Endodermal cell (in vitro differentiated cells): ENCODE results near the gene FCHO1. TPM values are rescaled to one million over a fixed set of nuclear protein-coding genes. Genes with fewer than 3 reads are reported as not detected.
A peak's percentile ranks its signal among the peaks of the same experiment; 100 is the strongest.

Experiments used
- DNase-seq: peaks from one replicate; pipeline ENCODE4 v3.0.0-alpha.2; 2017
- H3K27ac ChIP-seq: 2 replicates; pipeline ENCODE4 v1.5.1; 2013; ENCODE audit warnings: mild to moderate bottlenecking, low read depth, low read length, moderate library complexity
- H3K27me3 ChIP-seq: 2 replicates; pipeline ENCODE4 v1.6.1; 2013; ENCODE audit warnings: mild to moderate bottlenecking, low read length, moderate library complexity; ENCODE audit not compliant: insufficient read depth, control insufficient read depth, poor library complexity, severe bottlenecking
- H3K36me3 ChIP-seq: 2 replicates; pipeline ENCODE4 v1.7.0; 2013; ENCODE audit warnings: mild to moderate bottlenecking, low read length, moderate library complexity; ENCODE audit not compliant: control insufficient read depth, insufficient read depth
- H3K4me1 ChIP-seq: one replicate; pipeline ENCODE4 v1.7.0; 2013; ENCODE audit warnings: low read length; ENCODE audit not compliant: control insufficient read depth, insufficient read depth
- H3K4me3 ChIP-seq: 2 replicates; pipeline ENCODE4 v1.5.1; 2013; ENCODE audit warnings: mild to moderate bottlenecking, low read length, moderate library complexity
- H3K9ac ChIP-seq: 2 replicates; pipeline ENCODE4 v1.6.1; 2013; ENCODE audit warnings: mild to moderate bottlenecking, low read length, moderate library complexity; ENCODE audit not compliant: poor library complexity, severe bottlenecking; ENCODE audit errors: extremely low read depth
- H3K9me3 ChIP-seq: 2 replicates; pipeline ENCODE4 v1.6.1; 2013; ENCODE audit warnings: mild to moderate bottlenecking, low read length, moderate library complexity; ENCODE audit not compliant: control insufficient read depth
- H3K27ac Mint-ChIP-seq: 2 replicates; pipeline ENCODE4 v1.8.0; 2020; ENCODE audit warnings: mixed read lengths
- H3K27me3 Mint-ChIP-seq: 2 replicates; pipeline ENCODE4 v1.8.0; 2021; ENCODE audit warnings: mild to moderate bottlenecking, mixed read lengths; ENCODE audit not compliant: insufficient read depth
- H3K36me3 Mint-ChIP-seq: 2 replicates; pipeline ENCODE4 v1.8.0; 2020; ENCODE audit warnings: low read depth, mixed read lengths
- H3K4me1 Mint-ChIP-seq: 2 replicates; pipeline ENCODE4 v1.8.0; 2020; ENCODE audit warnings: mixed read lengths
- H3K4me3 Mint-ChIP-seq: 2 replicates; pipeline ENCODE4 v1.8.0; 2020; ENCODE audit warnings: mild to moderate bottlenecking, moderate library complexity, mixed read lengths
- H3K9me3 Mint-ChIP-seq: 2 replicates; pipeline ENCODE4 v1.8.0; 2020; ENCODE audit warnings: mild to moderate bottlenecking, mixed read lengths
- WGBS, 2 experiments: methylation state at CpG; one replicate each; pipeline versions ENCODE4 v1.1.5 to v1.1.7; 2013; ENCODE audit warnings: missing lambda C conversion rate in 2 of 2, mixed read lengths in 1 of 2; ENCODE audit not compliant: insufficient coverage in 1 of 2, insufficient read length in 1 of 2; 5-methylcytosine and 5-hydroxymethylcytosine counted together
- total RNA-seq, 2 donors: library from RNA; stranded (reverse); fragmentation: NEBNext Ultra II Directional in 1 of 2; extraction: Animal tissue kit (Norgen Biotek cat#: 25700) in 1 of 2; gene quantifications; 2 replicates in 1 of 2; 3 replicates in 1 of 2; pipeline ENCODE4 v1.2.1, GENCODE V29; 2021
- TF ChIP-seq, protein P1 (sequence below): fragments of 200-600 bp; sonication (generic); conservative IDR thresholded peaks from 2 replicates; pipeline ENCODE4 v1.5.0; 2021; ENCODE audit warnings: antibody characterized with exemption, mild to moderate bottlenecking

FCHO1 gene
- total RNA-seq, 2 donors from 2014 or later: 8.5 to 10.2 TPM

DNA sequence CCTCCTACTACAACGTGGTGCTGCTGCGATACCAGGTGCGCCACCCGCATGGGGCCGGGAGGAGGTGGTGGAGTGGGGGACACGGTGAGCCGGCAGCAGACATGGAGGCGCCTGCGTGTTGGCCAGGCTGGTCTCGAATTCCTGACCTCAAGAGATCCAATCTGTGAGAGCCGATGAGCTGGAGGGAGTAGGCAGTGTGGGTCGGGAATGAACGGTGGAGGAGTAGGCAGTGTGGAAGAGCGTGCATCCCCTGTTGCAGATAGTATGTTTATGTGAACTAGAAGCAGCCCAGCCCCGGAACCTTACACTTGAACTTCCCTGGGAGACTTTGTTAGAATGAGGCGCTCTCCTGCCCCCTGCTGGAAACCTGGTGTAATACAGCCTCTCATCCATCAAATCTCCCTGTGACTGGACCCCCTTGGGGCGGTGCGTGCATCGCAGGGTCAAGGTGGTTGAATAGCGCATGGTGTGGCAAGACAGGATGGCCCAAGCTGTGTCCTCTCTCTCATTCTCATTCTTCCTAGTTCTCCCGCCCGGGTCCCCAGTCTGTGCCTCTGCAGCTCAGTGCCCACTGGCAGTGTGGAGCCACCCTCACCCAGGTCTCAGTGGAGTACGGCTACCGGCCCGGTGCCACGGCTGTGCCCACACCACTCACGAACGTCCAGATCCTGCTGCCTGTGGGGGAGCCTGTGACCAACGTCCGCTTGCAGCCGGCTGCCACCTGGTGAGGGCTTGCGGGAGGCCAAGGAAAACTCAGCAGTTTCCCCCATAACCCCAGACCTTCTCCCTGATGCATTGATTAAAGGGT is 33.1 kb downstream of the FCHO1 start:
- H3K4me3 ChIP-seq: no peak overlapping the region
- DNase-seq: peak; percentile 95
- H3K9me3 Mint-ChIP-seq: no peaks in the 10 kb centered on the region
- H3K4me3 Mint-ChIP-seq: no peak overlapping the region
- TF ChIP-seq, protein P1, sequence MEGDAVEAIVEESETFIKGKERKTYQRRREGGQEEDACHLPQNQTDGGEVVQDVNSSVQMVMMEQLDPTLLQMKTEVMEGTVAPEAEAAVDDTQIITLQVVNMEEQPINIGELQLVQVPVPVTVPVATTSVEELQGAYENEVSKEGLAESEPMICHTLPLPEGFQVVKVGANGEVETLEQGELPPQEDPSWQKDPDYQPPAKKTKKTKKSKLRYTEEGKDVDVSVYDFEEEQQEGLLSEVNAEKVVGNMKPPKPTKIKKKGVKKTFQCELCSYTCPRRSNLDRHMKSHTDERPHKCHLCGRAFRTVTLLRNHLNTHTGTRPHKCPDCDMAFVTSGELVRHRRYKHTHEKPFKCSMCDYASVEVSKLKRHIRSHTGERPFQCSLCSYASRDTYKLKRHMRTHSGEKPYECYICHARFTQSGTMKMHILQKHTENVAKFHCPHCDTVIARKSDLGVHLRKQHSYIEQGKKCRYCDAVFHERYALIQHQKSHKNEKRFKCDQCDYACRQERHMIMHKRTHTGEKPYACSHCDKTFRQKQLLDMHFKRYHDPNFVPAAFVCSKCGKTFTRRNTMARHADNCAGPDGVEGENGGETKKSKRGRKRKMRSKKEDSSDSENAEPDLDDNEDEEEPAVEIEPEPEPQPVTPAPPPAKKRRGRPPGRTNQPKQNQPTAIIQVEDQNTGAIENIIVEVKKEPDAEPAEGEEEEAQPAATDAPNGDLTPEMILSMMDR: peak; percentile 86
- 70 to 75% methylated on average over 21 to 32 of the region's 32 CpGs for WGBS, 2 experiments
- no peaks in the 10 kb centered on the region for H3K36me3 ChIP-seq
- peaks cover 2% of the 10 kb centered on the region for H3K4me1 Mint-ChIP-seq
- H3K4me1 ChIP-seq: no peaks in the 10 kb centered on the region
- H3K27me3 ChIP-seq: no peaks in the 10 kb centered on the region
- peaks cover 3% of the 10 kb centered on the region for H3K36me3 Mint-ChIP-seq
- no peak overlapping the region for H3K9ac ChIP-seq
- no peaks in the 10 kb centered on the region for H3K9me3 ChIP-seq
- no peak overlapping the region for H3K27ac ChIP-seq
- no peaks in the 10 kb centered on the region for H3K27me3 Mint-ChIP-seq
- H3K27ac Mint-ChIP-seq: peak overlapping the region; percentile 74

DNA sequence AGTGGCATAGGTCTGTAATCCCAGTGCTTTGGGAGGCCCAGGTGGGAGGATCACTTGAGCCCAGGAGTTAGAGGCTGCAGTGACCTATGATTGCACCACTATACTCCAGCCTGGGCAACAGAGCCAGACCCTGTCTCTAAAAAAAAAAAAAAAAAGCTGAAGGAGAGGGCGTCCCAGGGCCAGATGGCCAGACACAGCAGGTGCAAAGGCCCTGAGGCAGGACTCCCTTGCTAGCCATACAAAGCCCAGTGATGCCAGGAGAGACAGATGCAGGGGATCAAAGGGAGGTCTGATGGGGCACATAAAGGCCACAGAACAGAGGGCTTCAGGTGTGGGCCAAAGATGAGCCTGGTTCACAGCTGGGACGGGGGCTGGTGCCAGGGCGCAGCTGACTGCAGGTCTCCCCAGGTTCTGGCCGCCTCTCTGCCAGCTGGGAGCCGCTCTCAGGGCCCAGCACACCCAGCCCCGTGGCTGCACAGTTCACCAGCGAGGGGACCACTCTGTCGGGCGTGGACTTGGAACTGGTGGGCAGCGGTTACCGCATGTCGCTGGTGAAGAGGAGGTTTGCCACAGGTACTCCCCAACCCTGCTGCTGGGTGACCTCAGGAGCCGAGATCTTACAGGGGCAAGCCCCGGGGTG is 36.1 kb downstream of the FCHO1 start:
- 80 to 95% methylated on average over 1 to 14 of the region's 14 CpGs for WGBS, 2 experiments
- no peak overlapping the region for H3K9ac ChIP-seq

DNA sequence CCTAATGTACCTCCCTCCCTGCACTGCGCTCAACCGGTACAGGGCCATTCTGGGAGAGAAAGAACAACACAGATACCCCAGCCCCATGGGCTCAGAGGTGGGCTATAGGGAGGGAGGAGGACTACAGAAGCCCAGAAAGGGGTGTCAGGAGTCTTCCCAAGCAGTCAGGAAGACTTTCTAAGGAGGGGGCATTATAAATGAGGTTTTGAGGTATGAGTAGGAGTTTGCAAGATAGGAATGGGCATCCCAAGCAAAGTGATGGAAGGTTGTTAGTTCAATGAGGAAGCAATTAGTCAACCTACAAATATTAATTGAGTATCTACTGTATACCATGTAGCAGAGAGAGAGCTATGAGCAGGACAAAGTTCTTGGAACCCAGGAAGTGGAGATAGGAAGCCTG is 37.4 kb downstream of the FCHO1 start:
- peaks cover 2% of the 10 kb centered on the region for H3K4me1 Mint-ChIP-seq
- WGBS, 2 experiments: 100% methylated on average over 1 of the region's 2 CpGs; no CpG with 5 or more reads in 1 of the 2 experiments

More for the DNA sequence above, 36.1 kb downstream of the FCHO1 start:
- H3K36me3 Mint-ChIP-seq: peaks cover 1% of the 10 kb centered on the region
- Histone ChIP-seq H3K27ac (no peak overlapping the region), H3K9me3 (no peaks in the 10 kb centered on the region), H3K27me3 (no peaks in the 10 kb centered on the region), H3K36me3 (no peaks in the 10 kb centered on the region), H3K4me3 (no peak overlapping the region), H3K4me1 (no peaks in the 10 kb centered on the region)
- H3K4me1 Mint-ChIP-seq: peaks cover 2% of the 10 kb centered on the region
- H3K27me3 Mint-ChIP-seq: no peaks in the 10 kb centered on the region
- H3K27ac Mint-ChIP-seq: no peak overlapping the region
- TF ChIP-seq, protein P1: no peak
- H3K4me3 Mint-ChIP-seq: no peak overlapping the region
- H3K9me3 Mint-ChIP-seq: no peaks in the 10 kb centered on the region
- no peak for DNase-seq

More for the DNA sequence above, 37.4 kb downstream of the FCHO1 start:
- Mint-ChIP-seq H3K27me3 (peaks cover 1% of the 10 kb centered on the region), H3K4me3 (no peak overlapping the region), H3K9me3 (no peaks in the 10 kb centered on the region), H3K36me3 (no peaks in the 10 kb centered on the region), H3K27ac (no peak overlapping the region)
- Histone ChIP-seq H3K9me3 (no peaks in the 10 kb centered on the region), H3K4me3 (no peak overlapping the region), H3K9ac (no peak overlapping the region), H3K36me3 (no peaks in the 10 kb centered on the region), H3K27me3 (no peaks in the 10 kb centered on the region), H3K4me1 (no peaks in the 10 kb centered on the region), H3K27ac (no peak overlapping the region)
- TF ChIP-seq, protein P1: no peak
- DNase-seq: no peak
